Lower lobe of right lung (tissue), 2 donors: Measurements from ENCODE around the gene RNF224. TPM values are rescaled to one million over a fixed set of nuclear protein-coding genes. Genes with fewer than 3 reads are reported as not detected.
"Not testable (repeated sequence)": the region's sequence is repeated elsewhere in the genome, so short reads cannot be mapped to it uniquely, and the experiment has no call there.

Experiments used
- ATAC-seq, 2 donors: fragments of 200-7000 bp; cut with Tn5 transposase; one replicate each; pipeline ENCODE4 v1.9.1; 2020 to 2022; ENCODE audit warnings: mild to moderate bottlenecking in 2 of 2, moderate library complexity in 2 of 2
- DNase-seq: peaks from one replicate; pipeline ENCODE4 v3.0.0-alpha.2; 2020
- H3K27ac ChIP-seq: fragments of 200-600 bp; one replicate; pipeline ENCODE4 v1.8.0; 2022
- H3K27me3 ChIP-seq: fragments of 200-600 bp; one replicate; pipeline ENCODE4 v1.8.0; 2022; ENCODE audit warnings: low read depth
- H3K36me3 ChIP-seq: fragments of 200-600 bp; one replicate; pipeline ENCODE4 v1.8.0; 2022; ENCODE audit warnings: mild to moderate bottlenecking
- H3K4me1 ChIP-seq: fragments of 200-600 bp; one replicate; pipeline ENCODE4 v1.8.0; 2022
- H3K4me3 ChIP-seq: fragments of 200-600 bp; one replicate; pipeline ENCODE4 v1.8.0; 2022; ENCODE audit warnings: mild to moderate bottlenecking
- H3K9me3 ChIP-seq: fragments of 200-600 bp; one replicate; pipeline ENCODE4 v1.8.0; 2022
- intact Hi-C: fragments of 100-400 bp; cut with DNase I; formaldehyde crosslinking; loops from one replicate; pipeline ENCODE4 v1.11.0; 2022
- total RNA-seq: library from RNA; stranded (reverse); fragmentation: NEBNext Ultra II Directional; extraction: Animal tissue kit (Norgen Biotek cat#: 25700); gene quantifications from one replicate; pipeline ENCODE4 v1.2.1, GENCODE V29; 2021
- TF ChIP-seq, protein P1 (sequence below): fragments of 200-600 bp; IDR thresholded peaks from one replicate; pipeline ENCODE4 v1.8.0; 2022; ENCODE audit warnings: antibody characterized with exemption, mild to moderate bottlenecking
- donor health status: DM: no; HTN: yes; CAD: no; lungs with severe emphysema.

Gene RNF224
- total RNA-seq, 1 donor from 2014 or later: 0.21 TPM

GRCh38 chr9:137240841-137241489, 13.7 kb downstream of the RNF224 start, which contains the start of gene TUBB4B:
Gene TUBB4B, plus strand, starts transcription at chr9:137241287. Its CDS starts 74 bp downstream, at chr9:137241361.
- H3K27me3 ChIP-seq: no peaks in the 10 kb centered on the region
- peaks cover 23% of the 10 kb centered on the region for H3K36me3 ChIP-seq
- H3K9me3 ChIP-seq: no peaks in the 10 kb centered on the region
- H3K4me3 ChIP-seq: peak within 1 kb of the TSS; percentile 93
- DNase-seq (peak; percentile 99), ATAC-seq (peak; percentile 89 to 92)
- peaks cover 58% of the 10 kb centered on the region for H3K4me1 ChIP-seq
- TF ChIP-seq, protein P1, sequence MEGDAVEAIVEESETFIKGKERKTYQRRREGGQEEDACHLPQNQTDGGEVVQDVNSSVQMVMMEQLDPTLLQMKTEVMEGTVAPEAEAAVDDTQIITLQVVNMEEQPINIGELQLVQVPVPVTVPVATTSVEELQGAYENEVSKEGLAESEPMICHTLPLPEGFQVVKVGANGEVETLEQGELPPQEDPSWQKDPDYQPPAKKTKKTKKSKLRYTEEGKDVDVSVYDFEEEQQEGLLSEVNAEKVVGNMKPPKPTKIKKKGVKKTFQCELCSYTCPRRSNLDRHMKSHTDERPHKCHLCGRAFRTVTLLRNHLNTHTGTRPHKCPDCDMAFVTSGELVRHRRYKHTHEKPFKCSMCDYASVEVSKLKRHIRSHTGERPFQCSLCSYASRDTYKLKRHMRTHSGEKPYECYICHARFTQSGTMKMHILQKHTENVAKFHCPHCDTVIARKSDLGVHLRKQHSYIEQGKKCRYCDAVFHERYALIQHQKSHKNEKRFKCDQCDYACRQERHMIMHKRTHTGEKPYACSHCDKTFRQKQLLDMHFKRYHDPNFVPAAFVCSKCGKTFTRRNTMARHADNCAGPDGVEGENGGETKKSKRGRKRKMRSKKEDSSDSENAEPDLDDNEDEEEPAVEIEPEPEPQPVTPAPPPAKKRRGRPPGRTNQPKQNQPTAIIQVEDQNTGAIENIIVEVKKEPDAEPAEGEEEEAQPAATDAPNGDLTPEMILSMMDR: peak; percentile 6
- intact Hi-C loops: no loop called here
- peak within 1 kb of the TSS; percentile 98 for H3K27ac ChIP-seq

DNA sequence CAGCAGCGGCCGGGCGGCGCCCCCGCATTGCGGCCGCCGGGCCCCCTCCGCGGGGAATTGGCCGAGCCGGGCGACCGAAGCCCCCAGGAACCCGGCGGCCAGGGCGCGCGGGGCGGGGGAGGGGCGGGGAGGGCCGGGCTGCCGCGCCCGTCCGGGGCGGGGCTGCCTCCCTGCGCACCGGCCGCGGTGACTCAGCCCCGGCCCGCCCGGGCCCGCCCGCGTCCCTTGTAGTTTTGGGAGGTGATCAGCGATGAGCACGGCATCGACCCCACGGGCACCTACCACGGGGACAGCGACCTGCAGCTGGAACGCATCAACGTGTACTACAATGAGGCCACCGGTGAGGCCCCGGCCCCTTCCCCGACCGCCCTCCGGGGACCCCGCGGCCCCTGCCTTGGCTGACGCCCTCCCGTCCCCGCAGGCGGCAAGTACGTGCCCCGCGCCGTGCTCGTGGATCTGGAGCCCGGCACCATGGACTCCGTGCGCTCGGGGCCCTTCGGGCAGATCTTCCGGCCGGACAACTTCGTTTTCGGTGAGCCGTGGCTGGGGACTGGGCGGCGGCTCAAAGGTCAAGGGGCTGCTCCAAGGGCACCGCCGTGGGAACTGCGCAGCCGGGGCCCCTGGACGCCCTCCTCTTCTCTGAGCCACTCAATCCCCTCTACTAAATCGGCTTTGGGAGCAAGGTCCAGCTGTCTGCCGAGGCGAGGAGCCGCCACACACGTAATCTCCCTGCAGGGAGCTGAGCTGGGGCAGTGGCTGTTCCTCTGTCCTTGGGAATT, 14.4 kb downstream of the RNF224 start:
- Histone ChIP-seq H3K4me1 (peaks cover 51% of the 10 kb centered on the region), H3K9me3 (no peaks in the 10 kb centered on the region), H3K27ac (peak overlapping the region; percentile 90), H3K27me3 (no peaks in the 10 kb centered on the region), H3K36me3 (peaks cover 23% of the 10 kb centered on the region), H3K4me3 (peak overlapping the region; percentile 93)
- ATAC-seq: peak; percentile 8 to 38
- intact Hi-C loops: no loop called here
- TF ChIP-seq, protein P1: no peak
- peak; percentile 76 for DNase-seq

- DNase-seq (no peak), ATAC-seq (no peak)
- H3K4me1 ChIP-seq: peaks cover 51% of the 10 kb centered on the region
- H3K36me3 ChIP-seq: peaks cover 23% of the 10 kb centered on the region
- TF ChIP-seq, protein P1: no peak
- H3K4me3 ChIP-seq: peak overlapping the region; percentile 93
- intact Hi-C loops: no loop called here
- H3K27me3 ChIP-seq: no peaks in the 10 kb centered on the region
- H3K27ac ChIP-seq: peak overlapping the region; percentile 90
- no peaks in the 10 kb centered on the region for H3K9me3 ChIP-seq
These were observed 15.2 kb downstream of the RNF224 start for GRCh38 chr9:137242269-137243203.

- Histone ChIP-seq H3K4me1 (peaks cover 47% of the 10 kb centered on the region), H3K36me3 (peaks cover 23% of the 10 kb centered on the region)
- H3K4me3 ChIP-seq, H3K27ac ChIP-seq, H3K27me3 ChIP-seq, DNase-seq, intact Hi-C loops, H3K9me3 ChIP-seq, ATAC-seq: not testable (repeated sequence)
These were observed 15.9 kb downstream of the RNF224 start for GRCh38 chr9:137243266-137243625.

DNA sequence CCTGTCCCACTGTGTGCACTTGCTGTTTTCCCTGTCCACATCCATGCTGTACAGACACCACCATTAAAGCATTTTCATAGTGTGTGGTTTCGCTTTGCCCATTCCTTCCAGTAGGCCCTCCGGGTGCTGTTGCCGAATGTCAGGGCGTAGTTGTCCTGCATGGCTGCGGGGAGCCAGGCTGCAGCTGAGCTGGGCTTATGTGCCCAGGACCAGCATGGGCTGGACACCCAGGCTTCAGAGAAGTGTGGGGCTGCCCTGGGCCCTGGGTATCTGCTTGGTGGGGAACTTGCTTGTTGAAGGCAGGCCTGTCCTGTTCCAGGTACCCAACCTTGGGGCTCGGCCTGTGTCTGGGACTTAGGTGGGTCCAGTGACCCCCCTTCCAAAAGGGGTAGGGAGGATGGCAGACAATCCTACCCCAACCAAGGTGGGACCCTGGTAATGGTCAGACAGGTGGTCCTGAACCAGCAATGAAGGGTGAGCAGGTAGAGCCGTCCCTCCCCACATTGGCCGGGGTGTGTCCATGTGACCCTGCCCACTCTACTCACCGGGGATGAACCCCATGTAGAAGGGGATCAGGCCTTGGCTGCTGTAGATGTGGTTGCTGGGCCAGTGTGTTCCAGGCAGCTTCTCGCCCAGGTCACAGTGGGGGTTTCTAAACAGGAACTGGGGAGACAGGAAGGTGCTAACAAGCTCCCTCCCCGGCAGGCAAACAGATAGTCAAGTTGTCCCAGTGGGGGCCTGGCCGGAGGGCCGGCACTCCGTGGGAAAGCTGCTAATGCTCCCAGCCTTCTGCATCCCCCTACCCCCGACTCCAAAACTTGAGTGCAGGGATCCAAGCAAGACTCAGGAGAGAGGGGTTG, 16.6 kb downstream of the RNF224 start:
- no peak overlapping the region for H3K27ac ChIP-seq
- no peak for ATAC-seq

More for the DNA sequence above, 16.6 kb downstream of the RNF224 start:
- Histone ChIP-seq H3K4me3 (no peak overlapping the region), H3K9me3 (no peaks in the 10 kb centered on the region), H3K4me1 (peaks cover 41% of the 10 kb centered on the region), H3K27me3 (no peaks in the 10 kb centered on the region), H3K36me3 (peaks cover 23% of the 10 kb centered on the region)
- intact Hi-C loops: no loop called here
- TF ChIP-seq, protein P1: no peak
- DNase-seq: no peak
